HG03064 (cell line): ENCODE data around the gene AOPEP.

Source experiments
- ATAC-seq: cut with Tn5 transposase; IDR thresholded peaks from one replicate; pipeline ENCODE4 v1.9.1; 2021; ENCODE audit warnings: low read depth; ENCODE audit not compliant: unreplicated experiment

Gene AOPEP, protein sequence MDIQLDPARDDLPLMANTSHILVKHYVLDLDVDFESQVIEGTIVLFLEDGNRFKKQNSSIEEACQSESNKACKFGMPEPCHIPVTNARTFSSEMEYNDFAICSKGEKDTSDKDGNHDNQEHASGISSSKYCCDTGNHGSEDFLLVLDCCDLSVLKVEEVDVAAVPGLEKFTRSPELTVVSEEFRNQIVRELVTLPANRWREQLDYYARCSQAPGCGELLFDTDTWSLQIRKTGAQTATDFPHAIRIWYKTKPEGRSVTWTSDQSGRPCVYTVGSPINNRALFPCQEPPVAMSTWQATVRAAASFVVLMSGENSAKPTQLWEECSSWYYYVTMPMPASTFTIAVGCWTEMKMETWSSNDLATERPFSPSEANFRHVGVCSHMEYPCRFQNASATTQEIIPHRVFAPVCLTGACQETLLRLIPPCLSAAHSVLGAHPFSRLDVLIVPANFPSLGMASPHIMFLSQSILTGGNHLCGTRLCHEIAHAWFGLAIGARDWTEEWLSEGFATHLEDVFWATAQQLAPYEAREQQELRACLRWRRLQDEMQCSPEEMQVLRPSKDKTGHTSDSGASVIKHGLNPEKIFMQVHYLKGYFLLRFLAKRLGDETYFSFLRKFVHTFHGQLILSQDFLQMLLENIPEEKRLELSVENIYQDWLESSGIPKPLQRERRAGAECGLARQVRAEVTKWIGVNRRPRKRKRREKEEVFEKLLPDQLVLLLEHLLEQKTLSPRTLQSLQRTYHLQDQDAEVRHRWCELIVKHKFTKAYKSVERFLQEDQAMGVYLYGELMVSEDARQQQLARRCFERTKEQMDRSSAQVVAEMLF

DNA sequence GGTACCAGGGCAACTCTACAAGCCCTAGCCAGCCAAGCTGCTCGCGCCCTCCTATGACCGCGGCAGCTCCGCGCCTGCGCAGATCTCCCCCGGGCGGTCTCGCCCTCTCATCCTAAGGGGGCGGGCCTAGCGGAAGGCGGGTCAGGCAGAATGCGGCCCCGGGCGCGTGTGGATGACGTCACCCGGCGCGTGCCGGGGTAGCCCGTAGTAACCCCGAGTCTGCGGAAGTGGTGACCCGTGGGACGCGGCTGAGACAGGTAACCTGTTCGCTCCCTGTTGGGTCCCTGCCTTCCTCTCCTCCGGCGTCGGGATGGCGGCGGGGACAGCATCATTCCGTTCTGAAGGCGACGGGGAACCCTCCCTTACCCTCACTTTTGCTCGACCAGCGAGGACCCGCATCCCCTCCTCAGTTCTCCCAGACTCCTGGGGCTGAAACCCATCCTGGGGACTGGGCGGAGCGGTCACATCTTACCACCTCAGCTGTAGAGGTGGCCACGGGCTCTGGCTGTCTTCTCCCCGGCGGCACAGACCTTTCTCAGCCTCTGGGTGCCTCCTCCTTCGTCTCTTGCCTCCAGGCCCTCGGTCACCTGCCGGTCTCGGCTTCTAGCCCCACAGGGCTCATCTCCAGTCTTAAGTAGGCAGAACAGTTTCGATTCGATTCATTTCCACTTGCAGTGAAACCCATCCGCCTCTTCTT lies at the start of gene AOPEP:
Gene AOPEP (plus strand): TSS at position 205 of the 697 bp plus-strand sequence. CDS start 33,085 bp downstream, outside the sequence.
- peak; percentile 93 for ATAC-seq

DNA sequence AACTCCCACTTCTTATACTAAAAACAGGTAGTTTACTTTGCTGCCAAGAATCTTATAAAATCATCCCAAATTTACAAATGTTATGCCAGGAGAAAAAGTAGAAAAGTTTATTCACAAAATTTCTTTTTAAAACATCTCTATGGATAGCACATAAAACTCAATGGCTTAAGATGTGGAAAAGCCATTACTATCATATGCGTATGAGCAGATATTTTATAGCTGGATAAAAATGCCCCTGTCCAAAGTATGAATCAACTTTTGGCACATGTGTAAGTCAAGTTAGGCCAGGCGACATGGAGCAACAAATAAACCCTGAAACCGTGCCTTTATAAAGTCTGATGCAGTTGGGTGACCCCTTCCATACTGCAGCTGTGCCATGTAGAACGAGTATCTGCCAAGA lies 48.6 kb upstream of the AOPEP start:
- ATAC-seq = no peak

DNA sequence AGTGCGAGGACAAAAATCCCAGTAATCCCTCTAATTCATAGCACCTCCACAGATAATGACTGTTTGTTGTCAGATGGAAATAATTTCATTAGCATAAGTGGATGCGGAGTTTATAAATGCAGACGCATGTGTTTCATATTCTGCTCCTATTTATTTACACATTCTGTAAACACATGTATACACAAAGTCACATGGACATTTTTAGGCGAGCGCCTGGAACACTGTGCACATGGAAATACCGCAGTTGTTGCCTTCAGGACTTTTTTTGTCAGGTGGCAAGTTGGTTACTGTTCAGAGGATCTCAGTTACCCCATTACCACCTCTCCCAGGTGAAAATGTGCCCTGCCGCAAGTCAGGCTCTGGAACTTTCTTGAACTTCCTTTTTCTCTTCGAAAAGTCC lies 46.9 kb upstream of the AOPEP start:
- ATAC-seq = no peak

DNA sequence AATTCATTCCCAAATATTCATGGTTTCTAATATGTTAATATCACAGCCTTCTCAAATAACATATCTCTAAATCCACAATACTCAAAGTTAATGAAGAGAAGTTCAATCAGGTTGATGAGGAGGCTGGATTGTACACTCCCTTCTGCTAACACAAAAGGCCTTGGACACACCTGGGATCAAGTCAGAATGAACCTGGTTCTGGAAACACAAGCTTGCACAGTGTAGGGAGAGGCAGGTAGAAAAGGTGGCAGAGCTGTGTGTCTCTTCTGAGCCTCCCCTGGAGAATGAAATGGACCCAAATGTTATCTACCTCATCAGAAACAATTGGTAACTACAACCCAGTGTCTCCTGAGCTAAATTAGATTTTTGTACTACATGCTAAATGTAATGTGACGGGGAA lies 46.5 kb upstream of the AOPEP start:
- ATAC-seq = no peak

DNA sequence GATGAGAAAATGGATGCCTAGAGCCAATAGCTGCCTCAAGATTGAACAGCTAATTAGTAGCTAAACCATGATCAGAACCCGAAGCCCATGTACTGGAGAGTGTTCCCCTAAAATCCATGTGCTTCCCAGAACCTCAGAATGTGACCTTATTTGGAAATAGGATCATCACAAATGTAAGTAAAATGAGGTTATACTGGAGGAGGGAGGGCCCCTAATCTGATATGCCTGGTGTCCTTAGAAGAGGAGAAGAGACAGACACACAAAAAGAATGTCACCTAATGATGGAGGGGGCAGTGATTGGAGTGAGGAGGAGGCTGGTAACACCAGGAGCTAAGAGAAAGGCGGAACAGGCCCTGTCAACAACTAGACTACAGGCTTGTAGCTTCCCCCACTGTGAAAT lies 45.9 kb upstream of the AOPEP start:
- no peak for ATAC-seq

DNA sequence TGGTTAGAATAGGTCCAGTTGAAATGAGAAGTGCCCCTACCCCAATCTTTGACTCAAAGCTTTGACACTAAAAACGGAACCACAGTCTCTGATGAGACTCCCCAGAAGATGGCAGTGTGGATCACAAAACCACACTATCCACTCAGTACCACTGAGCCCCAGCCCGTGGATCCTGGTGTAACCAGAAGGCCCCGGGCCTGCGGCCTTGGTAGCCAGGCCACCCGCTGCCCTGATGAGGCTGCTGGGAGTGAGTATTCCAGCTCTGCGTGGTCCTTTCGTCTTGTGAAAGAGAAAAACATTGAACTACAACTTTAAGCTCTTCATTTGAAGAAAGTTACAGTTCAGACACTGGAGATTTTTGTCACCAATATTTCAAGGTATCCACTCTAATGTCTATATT lies 45.0 kb upstream of the AOPEP start:
- no peak for ATAC-seq

DNA sequence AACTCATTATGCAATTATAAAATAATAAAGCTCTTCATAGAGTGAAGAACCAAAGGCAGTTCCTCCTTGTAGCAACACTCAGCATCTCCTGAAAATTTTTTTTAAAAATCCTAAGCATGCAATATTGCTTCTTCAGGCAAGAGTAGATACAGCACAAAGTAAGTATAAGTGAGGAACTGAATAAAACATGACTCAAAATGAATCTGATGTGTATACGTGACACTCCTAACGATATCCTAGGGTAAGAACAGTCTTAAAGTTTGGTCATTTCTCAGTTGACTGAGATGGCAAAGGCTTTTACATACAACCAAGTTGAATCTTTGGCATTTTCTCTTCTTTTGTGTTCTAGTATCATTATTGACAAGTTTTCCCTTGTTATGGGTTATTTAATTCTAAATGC lies 41.1 kb upstream of the AOPEP start:
- no peak for ATAC-seq

DNA sequence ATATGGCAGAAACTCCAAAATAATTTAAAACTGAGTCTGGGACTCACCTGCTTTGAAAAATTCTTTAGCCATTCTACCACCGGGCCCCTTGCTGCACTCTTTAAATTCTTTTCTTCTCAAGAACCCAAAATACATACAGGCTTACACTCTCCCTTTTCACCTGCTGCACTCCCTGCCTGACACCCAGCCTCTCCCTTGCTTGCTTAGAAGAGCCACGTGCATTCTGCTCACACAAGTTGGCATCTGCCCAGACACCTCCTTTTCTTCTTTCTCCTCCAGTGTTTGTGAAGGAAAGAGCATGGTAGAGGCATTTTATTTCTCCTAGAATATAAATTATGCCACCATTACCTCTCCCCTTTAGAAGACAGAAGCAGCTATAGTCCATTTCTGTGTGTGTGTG lies 39.0 kb upstream of the AOPEP start:
- no peak for ATAC-seq

DNA sequence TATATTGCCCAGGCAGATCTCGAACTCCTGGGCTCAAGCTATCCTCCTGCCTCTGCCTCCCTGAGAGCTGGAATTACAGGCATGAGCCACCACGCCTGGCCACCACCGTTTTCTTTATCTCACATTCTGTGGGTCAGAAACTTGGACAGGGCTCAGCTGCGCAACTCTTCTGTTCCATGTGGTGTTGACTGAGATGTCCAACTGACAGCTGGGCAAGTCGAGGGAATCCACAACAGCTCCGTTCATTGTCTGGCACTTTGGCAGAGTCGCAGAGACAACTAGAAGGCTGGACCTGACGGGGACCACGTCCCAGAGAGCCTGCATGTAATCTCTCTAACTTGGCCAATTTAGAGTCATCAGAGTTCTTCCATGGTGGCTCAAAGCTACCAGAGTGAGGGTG lies 36.2 kb upstream of the AOPEP start:
- no peak for ATAC-seq

DNA sequence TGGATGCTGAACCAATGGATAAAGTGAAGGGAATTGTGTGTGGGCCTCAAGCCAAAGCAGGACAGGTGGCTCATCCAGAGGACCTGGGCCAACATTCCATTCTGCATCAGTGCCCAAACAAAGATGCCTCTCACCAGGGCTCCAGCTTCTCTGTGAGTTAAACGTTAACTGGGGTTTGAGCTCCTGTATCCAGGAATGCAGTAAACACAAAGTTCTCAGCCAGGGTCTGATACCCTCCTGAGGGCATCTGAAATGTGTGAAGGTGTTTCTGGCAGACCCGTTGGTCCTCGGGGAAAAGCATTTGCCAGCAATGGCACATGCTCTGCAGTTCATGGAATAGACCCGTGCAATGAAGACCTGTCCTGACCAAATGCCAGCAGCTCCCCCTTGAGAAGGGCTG lies 33.9 kb upstream of the AOPEP start:
- ATAC-seq = no peak

DNA sequence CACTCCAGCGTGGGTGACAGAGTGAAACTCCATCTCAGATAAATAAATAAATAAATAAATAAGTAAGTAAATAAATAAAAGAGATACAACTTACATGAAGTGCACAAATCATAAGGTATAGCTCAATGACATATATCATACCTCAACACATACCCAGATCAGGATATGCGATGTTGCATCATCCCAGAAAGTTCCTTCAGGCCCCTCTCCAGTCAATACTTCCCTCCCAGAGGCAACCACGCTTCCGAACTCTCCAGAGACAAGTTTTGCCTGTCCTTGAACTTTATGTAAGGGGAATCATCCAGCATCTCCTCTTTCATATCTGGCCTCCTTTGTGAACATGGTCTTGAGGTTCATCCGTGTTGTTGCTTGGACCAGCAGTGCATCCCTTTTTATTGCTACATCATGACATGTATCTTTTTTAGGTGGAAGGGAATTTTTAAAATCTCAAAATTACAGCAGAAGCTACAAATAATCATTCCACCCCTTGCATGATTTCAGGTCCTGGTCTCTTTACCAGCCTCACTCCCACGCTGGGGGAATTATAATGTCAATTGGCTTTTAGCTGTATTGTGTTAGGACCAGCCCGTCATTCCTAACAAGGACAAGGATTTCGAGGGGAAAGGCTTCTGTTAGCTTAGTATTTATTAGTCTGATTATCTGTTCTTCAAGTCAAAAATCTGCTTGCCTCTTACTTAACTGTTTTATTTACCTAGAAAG lies 32.9 kb upstream of the AOPEP start:
- ATAC-seq = no peak

DNA sequence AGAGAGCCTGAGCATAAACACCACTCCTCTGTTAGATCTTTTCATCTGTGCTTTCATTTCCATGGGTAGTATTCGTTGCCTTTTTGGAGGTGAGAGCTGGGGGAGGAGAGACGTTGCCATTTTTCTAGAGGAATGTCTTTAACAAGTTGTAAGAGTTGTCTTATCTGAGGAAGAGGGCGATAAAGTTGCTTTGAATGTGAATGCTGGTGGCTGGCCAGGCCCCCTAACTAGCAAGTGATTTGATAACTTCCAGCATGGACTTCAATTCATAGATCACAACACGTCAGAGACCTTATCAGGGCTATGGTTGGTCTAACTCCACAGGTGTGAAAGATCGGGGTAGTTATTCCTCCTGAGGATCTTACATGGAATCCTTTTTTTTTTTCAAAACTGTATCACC lies 30.0 kb upstream of the AOPEP start:
- no peak for ATAC-seq

DNA sequence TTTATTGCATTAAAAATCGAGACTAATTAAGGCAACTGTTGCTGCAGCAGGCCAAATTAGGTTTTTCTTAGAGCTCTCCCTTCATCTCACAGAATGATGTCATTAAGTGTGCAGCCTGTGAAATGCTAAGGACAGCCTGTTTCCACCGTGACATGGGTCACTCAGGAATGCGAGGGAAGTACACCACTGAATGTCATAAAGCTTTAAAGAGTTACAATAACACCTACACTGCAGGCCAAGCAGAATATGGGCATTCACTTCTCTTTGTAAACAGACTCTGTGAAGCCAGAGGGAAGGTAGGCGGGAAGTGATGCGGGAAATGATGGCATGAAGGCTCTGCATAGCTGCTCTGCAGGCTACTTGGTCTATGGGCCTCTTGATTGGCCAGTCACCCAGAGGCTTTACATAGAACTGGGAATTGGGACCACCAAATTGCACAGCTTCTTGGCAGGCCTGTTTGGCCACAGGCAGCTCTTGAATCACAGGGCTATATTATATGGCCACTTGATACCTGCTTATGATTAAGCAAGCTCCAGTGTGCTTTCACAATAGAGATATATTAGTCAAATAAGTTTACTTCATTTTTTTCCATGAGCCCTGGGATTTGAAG lies 28.4 kb upstream of the AOPEP start:
- no peak for ATAC-seq

DNA sequence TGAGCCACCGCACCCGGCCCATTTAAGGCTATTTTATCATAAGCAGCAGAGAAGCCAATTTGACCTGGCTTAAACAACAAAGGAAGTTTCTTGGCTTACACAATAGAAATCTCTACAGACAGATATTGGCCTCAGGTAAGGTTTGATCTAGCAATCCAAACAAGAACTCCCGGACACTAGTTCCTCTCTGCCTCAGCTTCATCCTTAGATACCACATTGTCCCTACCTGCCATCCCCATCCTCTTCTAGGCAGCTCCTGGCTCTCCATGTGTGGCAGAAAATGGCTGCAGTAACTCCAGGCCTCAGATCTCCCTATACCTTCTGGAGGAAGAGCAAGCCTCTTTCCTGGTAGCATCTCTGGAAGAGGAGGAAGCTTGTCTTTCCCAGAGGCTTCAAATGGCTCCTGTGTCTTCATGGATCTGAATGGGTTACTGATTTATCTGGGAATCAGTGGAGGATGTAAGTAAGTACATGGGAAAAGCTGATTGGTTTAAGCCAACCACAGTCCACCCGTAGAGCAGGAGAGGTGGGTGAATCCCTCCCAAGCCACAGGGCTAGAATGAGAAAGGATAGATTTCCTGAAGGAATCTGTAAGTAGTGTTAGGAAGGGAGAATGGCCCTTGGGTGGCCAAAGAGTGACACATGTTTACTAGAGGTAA lies 26.7 kb upstream of the AOPEP start:
- ATAC-seq = no peak

DNA sequence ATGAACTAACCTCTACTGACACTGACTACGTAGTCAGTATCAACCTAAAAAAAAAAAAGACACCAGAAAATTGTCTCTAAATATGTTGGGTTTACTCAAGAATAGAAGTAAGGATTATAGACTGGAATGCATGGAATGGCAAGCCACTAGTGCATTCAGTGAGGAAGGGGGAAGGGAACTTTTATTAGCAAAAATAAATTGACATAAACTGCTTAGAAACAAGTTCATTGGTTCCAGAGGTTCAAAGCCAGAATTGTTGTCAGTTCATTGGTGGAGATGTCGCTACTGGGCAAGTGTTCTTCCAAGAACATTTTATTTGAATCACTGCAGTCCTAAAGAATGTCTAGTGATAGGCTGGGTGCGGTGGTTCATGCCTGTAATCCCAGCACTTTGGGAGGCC lies 26.1 kb upstream of the AOPEP start:
- no peak for ATAC-seq

DNA sequence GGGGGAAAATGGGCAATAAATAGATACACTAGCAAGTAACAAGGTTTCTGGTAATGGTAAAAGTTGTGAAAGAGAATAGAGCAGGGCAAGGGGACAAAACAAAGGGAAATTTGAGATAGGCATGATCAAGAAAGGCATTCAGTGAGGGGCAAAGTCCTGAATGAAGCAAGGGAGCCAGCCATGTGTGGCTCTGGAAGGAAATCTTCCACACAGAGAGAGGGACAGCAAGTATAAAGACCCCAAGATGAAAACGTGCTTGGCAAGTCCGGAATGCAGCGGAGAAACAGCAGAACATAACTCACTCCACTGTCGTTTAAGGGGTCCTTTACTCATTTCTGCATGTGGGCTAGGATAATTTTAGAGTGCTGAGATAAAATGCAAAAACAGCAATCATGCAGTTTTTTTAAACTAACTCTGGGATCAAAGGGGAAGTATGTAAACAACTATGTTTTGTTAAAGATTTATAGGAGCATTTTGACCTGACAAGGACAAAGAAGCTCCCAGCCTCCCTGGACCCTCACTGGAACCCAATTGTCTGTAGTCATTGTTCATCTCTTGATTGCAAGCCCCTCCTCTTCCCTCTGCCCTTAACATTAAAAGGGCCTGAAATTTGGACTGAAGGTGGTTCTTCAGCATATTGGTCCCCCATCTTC lies 22.9 kb upstream of the AOPEP start:
- ATAC-seq = no peak

DNA sequence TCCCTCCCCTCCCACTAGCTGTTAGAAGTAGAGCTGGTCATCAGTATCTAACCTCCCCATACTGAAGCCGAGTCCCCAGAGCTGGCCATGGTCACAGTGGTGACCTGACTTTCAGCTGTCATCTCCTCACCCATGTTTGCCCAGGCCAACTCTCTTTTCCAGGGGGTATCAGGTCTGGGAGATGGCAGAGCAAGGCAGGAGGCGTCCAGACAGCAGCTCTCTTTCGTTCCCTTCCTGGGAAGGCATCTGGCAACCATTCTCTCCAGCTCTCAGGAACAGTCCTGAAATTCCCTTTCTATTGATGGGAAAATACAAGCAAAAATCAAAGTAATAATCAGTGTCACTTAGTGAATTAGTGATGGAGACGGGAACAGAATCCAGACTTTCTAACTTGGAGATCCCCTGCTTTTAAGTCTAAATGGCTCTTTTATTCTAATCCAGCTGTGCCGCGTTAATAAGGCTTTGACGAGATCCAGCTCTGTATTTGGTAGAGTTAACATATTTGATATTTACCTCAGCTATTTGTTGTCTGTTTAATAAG lies 21.3 kb upstream of the AOPEP start:
- no peak for ATAC-seq

DNA sequence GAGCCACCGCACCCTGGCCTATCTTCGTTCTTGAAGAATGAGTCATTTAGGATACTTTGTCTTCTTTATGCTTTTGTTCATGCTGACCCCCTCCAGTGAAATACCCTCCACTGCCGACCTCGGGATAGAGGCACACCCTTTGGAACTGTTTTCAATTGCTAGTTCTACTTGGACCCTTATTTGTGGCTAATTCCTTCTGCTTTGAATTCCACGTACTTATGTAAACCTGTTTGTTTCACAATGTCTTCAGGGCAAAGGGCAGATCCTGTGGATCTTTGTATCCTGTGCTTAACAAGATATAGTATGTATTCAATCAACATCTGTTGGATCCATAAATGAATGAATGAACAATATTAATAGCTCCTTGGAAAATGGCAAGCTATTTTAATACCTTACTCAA lies 19.6 kb upstream of the AOPEP start:
- no peak for ATAC-seq
